Progenitor cell of endocrine pancreas (in vitro differentiated cells): ENCODE data around the gene TSPO2. TPM values are rescaled to one million over a fixed set of nuclear protein-coding genes. Genes with fewer than 3 reads are reported as not detected.

Experiments used
- DNase-seq: peaks from one replicate; pipeline ENCODE4 v3.0.0; 2021; ENCODE audit warnings: low spot score; ENCODE audit not compliant: unreplicated experiment
- H3K27ac Mint-ChIP-seq: 2 replicates; pipeline ENCODE4 v1.8.0; 2021; ENCODE audit warnings: mild to moderate bottlenecking, moderate library complexity, mixed read lengths
- H3K27me3 Mint-ChIP-seq: 2 replicates; pipeline ENCODE4 v1.8.0; 2021; ENCODE audit warnings: mixed read lengths
- H3K36me3 Mint-ChIP-seq: 2 replicates; pipeline ENCODE4 v1.8.0; 2022; ENCODE audit warnings: mixed read lengths; ENCODE audit not compliant: insufficient read depth
- H3K4me1 Mint-ChIP-seq: 2 replicates; pipeline ENCODE4 v1.8.0; 2021; ENCODE audit warnings: low read depth, mixed read lengths
- H3K4me3 Mint-ChIP-seq: 2 replicates; pipeline ENCODE4 v1.8.0; 2021; ENCODE audit warnings: low read depth, mild to moderate bottlenecking, moderate library complexity, mixed read lengths
- H3K9me3 Mint-ChIP-seq: 2 replicates; pipeline ENCODE4 v1.8.0; 2021; ENCODE audit warnings: low read depth, mixed read lengths
- total RNA-seq: library from RNA; stranded (reverse); gene quantifications from 2 replicates; pipeline ENCODE4 v1.2.1, GENCODE V29; 2021
- TF ChIP-seq, protein P1 (sequence below): fragments of 200-600 bp; sonication (generic); IDR thresholded peaks from one replicate; pipeline ENCODE4 v1.5.0; 2021; ENCODE audit warnings: antibody characterized with exemption, mild to moderate bottlenecking; ENCODE audit not compliant: unreplicated experiment

The TSPO2 gene
- total RNA-seq, 1 donor from 2014 or later = not detected

DNA sequence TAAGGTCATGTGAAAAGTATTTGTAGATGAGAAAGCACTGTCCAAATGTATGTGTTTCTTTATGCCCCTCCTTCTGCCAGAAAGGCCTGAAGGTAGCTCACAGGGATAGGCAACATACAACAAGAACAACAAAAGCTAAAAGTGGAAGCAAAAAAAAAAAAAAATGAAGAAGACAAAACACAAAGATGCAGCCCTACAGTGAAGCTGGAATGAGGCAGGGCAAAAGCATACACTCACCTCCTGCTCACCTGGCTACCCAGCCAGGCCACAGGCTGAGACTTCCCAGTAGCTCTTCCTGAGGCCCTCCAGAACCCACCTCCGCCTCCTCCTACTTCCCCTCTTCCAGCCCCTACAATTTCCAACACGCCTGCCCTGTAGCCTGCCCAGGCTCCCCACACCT, 5.7 kb upstream of the TSPO2 start:
- H3K27me3 Mint-ChIP-seq = no peaks in the 10 kb centered on the region
- H3K4me1 Mint-ChIP-seq = peaks cover 29% of the 10 kb centered on the region
- no peak overlapping the region for H3K27ac Mint-ChIP-seq
- H3K9me3 Mint-ChIP-seq = no peaks in the 10 kb centered on the region
- no peak overlapping the region for H3K4me3 Mint-ChIP-seq
- TF ChIP-seq, protein P1, sequence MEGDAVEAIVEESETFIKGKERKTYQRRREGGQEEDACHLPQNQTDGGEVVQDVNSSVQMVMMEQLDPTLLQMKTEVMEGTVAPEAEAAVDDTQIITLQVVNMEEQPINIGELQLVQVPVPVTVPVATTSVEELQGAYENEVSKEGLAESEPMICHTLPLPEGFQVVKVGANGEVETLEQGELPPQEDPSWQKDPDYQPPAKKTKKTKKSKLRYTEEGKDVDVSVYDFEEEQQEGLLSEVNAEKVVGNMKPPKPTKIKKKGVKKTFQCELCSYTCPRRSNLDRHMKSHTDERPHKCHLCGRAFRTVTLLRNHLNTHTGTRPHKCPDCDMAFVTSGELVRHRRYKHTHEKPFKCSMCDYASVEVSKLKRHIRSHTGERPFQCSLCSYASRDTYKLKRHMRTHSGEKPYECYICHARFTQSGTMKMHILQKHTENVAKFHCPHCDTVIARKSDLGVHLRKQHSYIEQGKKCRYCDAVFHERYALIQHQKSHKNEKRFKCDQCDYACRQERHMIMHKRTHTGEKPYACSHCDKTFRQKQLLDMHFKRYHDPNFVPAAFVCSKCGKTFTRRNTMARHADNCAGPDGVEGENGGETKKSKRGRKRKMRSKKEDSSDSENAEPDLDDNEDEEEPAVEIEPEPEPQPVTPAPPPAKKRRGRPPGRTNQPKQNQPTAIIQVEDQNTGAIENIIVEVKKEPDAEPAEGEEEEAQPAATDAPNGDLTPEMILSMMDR = no peak
- no peak for DNase-seq
- H3K36me3 Mint-ChIP-seq = no peaks in the 10 kb centered on the region

DNA sequence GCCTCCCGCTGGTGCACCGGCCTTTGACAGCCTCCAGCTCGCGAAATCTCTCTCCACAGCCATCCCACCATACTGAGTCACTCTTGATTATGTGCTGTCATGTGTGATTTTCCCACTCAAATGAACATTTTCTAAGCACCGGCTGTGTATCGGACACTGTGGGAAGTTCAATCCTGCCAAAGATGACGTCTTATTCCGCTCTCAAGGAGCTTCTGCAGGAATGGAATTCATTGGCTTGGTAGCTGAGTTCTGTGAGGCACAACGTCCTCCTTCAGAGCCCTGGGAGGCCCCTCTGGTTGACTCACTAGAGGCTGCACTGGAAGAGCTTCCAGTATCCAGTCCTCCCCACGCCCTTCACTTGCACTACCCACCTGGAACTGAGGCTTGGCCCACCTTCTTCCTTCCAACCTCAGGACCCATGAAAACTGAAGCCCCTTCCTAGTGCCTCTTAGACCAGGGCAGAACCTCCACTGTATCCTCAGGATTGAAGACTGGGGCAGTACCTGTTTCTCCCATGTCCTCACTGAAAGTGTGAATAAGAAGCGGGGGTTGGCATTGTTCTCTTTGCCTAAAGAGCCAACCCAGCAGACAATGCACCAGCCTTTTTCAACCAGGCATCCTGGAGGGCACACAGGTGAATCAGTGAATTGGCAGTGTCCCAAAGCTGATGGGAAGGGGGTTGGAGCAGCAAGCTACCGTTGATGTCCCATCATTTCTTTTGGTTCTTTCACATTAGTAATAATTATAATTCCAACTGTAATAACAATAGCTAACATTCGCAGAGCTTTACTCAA, 5.0 kb upstream of the TSPO2 start:
- Mint-ChIP-seq H3K27me3 (no peaks in the 10 kb centered on the region), H3K4me1 (peaks cover 31% of the 10 kb centered on the region), H3K9me3 (no peaks in the 10 kb centered on the region), H3K36me3 (no peaks in the 10 kb centered on the region), H3K27ac (no peak overlapping the region), H3K4me3 (no peak overlapping the region)
- TF ChIP-seq, protein P1 = no peak
- no peak for DNase-seq

DNA sequence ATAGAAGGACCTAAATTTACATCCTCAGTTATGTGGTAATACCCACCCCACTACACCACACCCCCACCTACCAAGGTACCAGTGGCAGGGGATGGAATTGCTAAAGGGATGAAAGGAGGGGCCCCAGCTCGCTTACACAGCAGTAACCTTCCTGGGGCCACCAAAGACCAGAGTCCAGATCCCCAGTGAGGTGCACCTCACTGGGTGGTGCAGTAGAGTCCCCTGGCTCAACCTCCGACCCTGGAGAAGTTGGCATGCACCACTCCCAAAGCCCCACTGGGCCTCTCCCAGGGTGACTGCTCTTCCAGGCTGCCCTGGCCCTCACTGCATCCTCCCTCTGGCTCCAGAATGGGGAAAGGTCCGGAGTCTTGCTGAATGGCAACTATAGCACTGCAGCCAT, 4.1 kb upstream of the TSPO2 start:
- Mint-ChIP-seq H3K27me3 (no peaks in the 10 kb centered on the region), H3K4me3 (no peak overlapping the region), H3K9me3 (no peaks in the 10 kb centered on the region), H3K27ac (no peak overlapping the region), H3K36me3 (no peaks in the 10 kb centered on the region), H3K4me1 (peaks cover 32% of the 10 kb centered on the region)
- no peak for DNase-seq
- TF ChIP-seq, protein P1 = no peak

DNA sequence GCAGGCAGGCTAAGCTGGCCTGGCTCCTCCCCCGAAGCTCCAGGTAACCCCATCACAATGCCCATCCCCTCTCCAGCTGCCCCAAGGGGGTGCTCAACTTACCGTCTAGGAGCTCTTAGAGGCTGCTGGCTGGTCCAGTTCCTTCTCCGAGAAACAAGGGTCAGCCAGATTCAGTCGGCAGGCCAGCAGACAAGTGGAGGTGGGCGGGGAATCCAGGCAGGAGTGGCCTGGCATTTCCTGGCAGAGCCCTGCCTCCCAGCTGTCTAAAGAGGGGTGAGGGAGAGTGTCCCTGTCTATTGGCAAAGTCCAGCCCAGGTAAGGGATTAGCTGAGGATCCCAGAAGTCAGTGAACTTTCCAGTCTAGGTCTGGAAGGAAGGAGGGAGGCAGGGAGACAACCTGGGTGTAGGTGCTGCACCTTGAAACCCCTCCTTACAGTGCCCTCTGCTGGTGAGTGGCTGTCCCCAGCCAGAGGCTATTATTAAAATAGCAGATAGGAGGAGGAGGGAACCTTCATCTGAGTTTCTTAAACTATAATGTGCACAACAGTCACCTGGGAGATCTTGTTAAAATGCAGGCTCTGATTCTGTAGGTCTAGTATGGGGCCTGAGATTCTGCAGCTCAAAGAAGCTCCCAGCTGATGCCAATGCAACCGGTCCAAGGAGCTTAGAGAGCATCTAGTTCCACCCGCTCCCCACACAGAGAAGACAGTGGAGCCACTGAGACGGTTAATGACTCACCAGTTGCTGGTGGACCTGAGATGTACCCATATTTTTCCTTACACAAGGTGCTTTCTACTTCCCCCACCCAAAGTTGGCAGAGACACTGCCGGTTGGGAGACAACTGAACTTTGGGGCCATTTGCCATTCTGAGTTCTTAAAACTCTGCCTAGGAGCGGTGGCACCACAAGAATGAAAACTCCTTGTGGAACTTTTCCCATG, 2.9 kb upstream of the TSPO2 start, which contains the start of gene UNC5CL:
TSS of gene UNC5CL (minus strand) at position 162 of the 939 bp plus-strand sequence. CDS start 4,147 bp downstream, outside the sequence.
- Mint-ChIP-seq H3K4me3 (no peak within 1 kb of the TSS), H3K4me1 (peaks cover 32% of the 10 kb centered on the region), H3K36me3 (no peaks in the 10 kb centered on the region), H3K27ac (peak within 1 kb of the TSS; percentile 97), H3K27me3 (no peaks in the 10 kb centered on the region), H3K9me3 (no peaks in the 10 kb centered on the region)
- no peak for DNase-seq
- TF ChIP-seq, protein P1 = peak; percentile 64
